ENCODE data around the gene MN1. TPM values are rescaled to one million over a fixed set of nuclear protein-coding genes. Genes with fewer than 3 reads are reported as not detected.

The MN1 gene
- total and polyA plus RNA-seq, 2 donors (not counting 1 experiment from before 2014, with no cell fraction given), result 2.8 to 7.4 TPM

- DNase-seq (ENCODE audit: low read depth in 2 of 2), result no peak
- H4K20me1 ChIP-seq (ENCODE audit: control insufficient read depth, extremely low read depth, insufficient read depth, low read length), result no peaks in the 10 kb centered on the region
- no peak overlapping the region for H3K4me2 ChIP-seq (ENCODE audit: extremely low read depth, insufficient read depth, low read length)
- H3K9me3 ChIP-seq (ENCODE audit: control insufficient read depth, insufficient read depth, low read depth, low read length), result no peaks in the 10 kb centered on the region
- TF ChIP-seq EZH2 (IDR thresholded peaks at IDR 0.05; ENCODE audit: low read length, missing control alignments), result no peak
- TF ChIP-seq CTCF (conservative IDR thresholded peaks at IDR 0.05 in 1 of 2, IDR thresholded peaks at IDR 0.05 in 1 of 2; ENCODE audit: low read depth in 1 of 2, low read length in 2 of 2), result no peak
- no peak overlapping the region for H2AFZ ChIP-seq (ENCODE audit: low read length)
- H3K27me3 ChIP-seq (ENCODE audit: control insufficient read depth, insufficient read depth, low read length), result no peaks in the 10 kb centered on the region
- no peaks in the 10 kb centered on the region for H3K79me2 ChIP-seq (ENCODE audit: control insufficient read depth, insufficient read depth, low read length)
- no peaks in the 10 kb centered on the region for H3K36me3 ChIP-seq (ENCODE audit: control insufficient read depth, insufficient read depth, low read length)
- no peaks in the 10 kb centered on the region for H3K4me1 ChIP-seq (ENCODE audit: control insufficient read depth, extremely low read depth, insufficient read depth, low read length)
- no peak overlapping the region for H3K27ac ChIP-seq (ENCODE audit: insufficient read depth, low read length)
- no peak overlapping the region for H3K9ac ChIP-seq (ENCODE audit: insufficient read depth, low read length)
- no peak overlapping the region for H3K4me3 ChIP-seq (replicated peaks in 1 of 4; ENCODE audit: control extremely low read depth in 1 of 4, insufficient read depth in 1 of 4, low read depth in 3 of 4, low read length in 4 of 4)
Measured at GRCh38 chr22:27823221-27823620, 21.7 kb upstream of the MN1 start.

- Histone ChIP-seq H2AFZ (ENCODE audit: low read length) (no peak overlapping the region), H3K4me1 (ENCODE audit: control insufficient read depth, extremely low read depth, insufficient read depth, low read length) (no peaks in the 10 kb centered on the region), H3K4me2 (ENCODE audit: extremely low read depth, insufficient read depth, low read length) (no peak overlapping the region), H3K4me3 (replicated peaks in 1 of 4; ENCODE audit: control extremely low read depth in 1 of 4, insufficient read depth in 1 of 4, low read depth in 3 of 4, low read length in 4 of 4) (no peak overlapping the region), H3K9ac (ENCODE audit: insufficient read depth, low read length) (no peak overlapping the region), H4K20me1 (ENCODE audit: control insufficient read depth, extremely low read depth, insufficient read depth, low read length) (no peaks in the 10 kb centered on the region), H3K79me2 (ENCODE audit: control insufficient read depth, insufficient read depth, low read length) (no peaks in the 10 kb centered on the region), H3K27me3 (ENCODE audit: control insufficient read depth, insufficient read depth, low read length) (no peaks in the 10 kb centered on the region), H3K9me3 (ENCODE audit: control insufficient read depth, insufficient read depth, low read depth, low read length) (no peaks in the 10 kb centered on the region), H3K36me3 (ENCODE audit: control insufficient read depth, insufficient read depth, low read length) (no peaks in the 10 kb centered on the region), H3K27ac (ENCODE audit: insufficient read depth, low read length) (no peak overlapping the region)
- peak in 1 of 2 donors; percentile 27 for DNase-seq (ENCODE audit: low read depth in 2 of 2)
- TF ChIP-seq EZH2 (IDR thresholded peaks at IDR 0.05; ENCODE audit: low read length, missing control alignments), result no peak
- no peak for TF ChIP-seq CTCF (conservative IDR thresholded peaks at IDR 0.05 in 1 of 2, IDR thresholded peaks at IDR 0.05 in 1 of 2; ENCODE audit: low read depth in 1 of 2, low read length in 2 of 2)
Measured at GRCh38 chr22:27820896-27821866, 19.6 kb upstream of the MN1 start.

GRCh38 chr22:27816552-27816951 is 15.0 kb upstream of the MN1 start:
- TF ChIP-seq CTCF (conservative IDR thresholded peaks at IDR 0.05 in 1 of 2, IDR thresholded peaks at IDR 0.05 in 1 of 2; ENCODE audit: low read depth in 1 of 2, low read length in 2 of 2), result no peak
- TF ChIP-seq EZH2 (IDR thresholded peaks at IDR 0.05; ENCODE audit: low read length, missing control alignments), result no peak
- H3K4me1 ChIP-seq (ENCODE audit: control insufficient read depth, extremely low read depth, insufficient read depth, low read length), result no peaks in the 10 kb centered on the region
- no peaks in the 10 kb centered on the region for H3K9me3 ChIP-seq (ENCODE audit: control insufficient read depth, insufficient read depth, low read depth, low read length)
- H2AFZ ChIP-seq (ENCODE audit: low read length), result no peak overlapping the region
- H3K4me2 ChIP-seq (ENCODE audit: extremely low read depth, insufficient read depth, low read length), result no peak overlapping the region
- H3K79me2 ChIP-seq (ENCODE audit: control insufficient read depth, insufficient read depth, low read length), result no peaks in the 10 kb centered on the region
- H3K4me3 ChIP-seq (replicated peaks in 1 of 4; ENCODE audit: control extremely low read depth in 1 of 4, insufficient read depth in 1 of 4, low read depth in 3 of 4, low read length in 4 of 4), result no peak overlapping the region
- H4K20me1 ChIP-seq (ENCODE audit: control insufficient read depth, extremely low read depth, insufficient read depth, low read length), result no peaks in the 10 kb centered on the region
- H3K9ac ChIP-seq (ENCODE audit: insufficient read depth, low read length), result no peak overlapping the region
- H3K27ac ChIP-seq (ENCODE audit: insufficient read depth, low read length), result no peak overlapping the region
- no peaks in the 10 kb centered on the region for H3K36me3 ChIP-seq (ENCODE audit: control insufficient read depth, insufficient read depth, low read length)
- H3K27me3 ChIP-seq (ENCODE audit: control insufficient read depth, insufficient read depth, low read length), result no peaks in the 10 kb centered on the region
- no peak for DNase-seq (ENCODE audit: low read depth in 2 of 2)
